HG03064 (cell line): ENCODE measurements around the gene DISP1.
"Not testable (repeated sequence)": the region's sequence is repeated elsewhere in the genome, so short reads cannot be mapped to it uniquely, and the experiment has no call there.

Experiments used
- ATAC-seq: cut with Tn5 transposase; IDR thresholded peaks from one replicate; pipeline ENCODE4 v1.9.1; 2021; ENCODE audit warnings: low read depth; ENCODE audit not compliant: unreplicated experiment

DISP1 gene

GRCh38 chr1:222794656-222795474 is 20.0 kb upstream of the DISP1 start:
- ATAC-seq: no peak

DNA sequence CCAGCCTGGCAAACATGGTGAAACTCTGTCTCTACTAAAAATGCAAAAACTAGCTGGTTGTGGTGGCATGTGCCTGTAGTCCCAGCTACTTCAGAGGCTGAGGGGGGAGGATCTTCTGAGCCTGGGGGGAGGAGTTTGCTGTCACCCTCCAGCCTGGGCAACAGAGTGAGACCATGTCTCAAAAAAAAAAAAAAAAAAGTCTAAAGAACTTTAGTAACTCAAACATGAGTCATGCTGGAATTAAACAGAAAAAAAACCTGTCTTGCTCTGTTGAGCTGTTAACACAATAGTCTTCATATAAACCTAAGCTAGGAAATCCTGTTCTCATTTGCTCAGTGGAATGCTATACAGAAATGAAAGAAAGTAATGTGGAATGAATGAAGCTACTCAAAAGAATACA is 16.7 kb upstream of the DISP1 start:
- ATAC-seq: no peak

- no peak for ATAC-seq
Observed at GRCh38 chr1:222798975-222799374, 15.9 kb upstream of the DISP1 start.

DNA sequence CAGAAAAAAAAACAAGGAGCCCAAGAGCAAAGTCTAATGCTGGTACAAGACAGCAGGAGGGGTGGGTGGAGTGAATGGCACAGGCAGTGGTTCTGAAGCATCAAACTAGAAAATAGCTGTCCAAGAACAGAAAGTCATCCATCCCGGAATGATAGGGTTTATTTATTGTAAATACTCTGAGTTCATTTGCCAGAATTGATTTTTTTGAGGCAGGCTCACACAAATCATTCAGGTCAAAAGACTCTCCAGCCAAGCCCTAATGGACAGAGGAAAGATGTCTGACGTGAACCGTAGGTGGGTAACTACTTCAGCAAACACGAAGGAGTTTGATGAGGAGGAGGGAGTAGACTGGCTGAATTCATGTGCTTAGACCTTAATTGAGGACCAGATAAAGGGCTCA is 13.8 kb upstream of the DISP1 start:
- no peak for ATAC-seq

- no peak for ATAC-seq
Observed at GRCh38 chr1:222811671-222812070, 3.2 kb upstream of the DISP1 start.

- ATAC-seq: no peak
Observed at GRCh38 chr1:222813866-222814535, 838 bp upstream of the DISP1 start.

GRCh38 chr1:222815440-222815765 is 564 bp downstream of the DISP1 start:
- no peak for ATAC-seq

- no peak for ATAC-seq
Observed at GRCh38 chr1:222817529-222817928, 2.7 kb downstream of the DISP1 start.

DNA sequence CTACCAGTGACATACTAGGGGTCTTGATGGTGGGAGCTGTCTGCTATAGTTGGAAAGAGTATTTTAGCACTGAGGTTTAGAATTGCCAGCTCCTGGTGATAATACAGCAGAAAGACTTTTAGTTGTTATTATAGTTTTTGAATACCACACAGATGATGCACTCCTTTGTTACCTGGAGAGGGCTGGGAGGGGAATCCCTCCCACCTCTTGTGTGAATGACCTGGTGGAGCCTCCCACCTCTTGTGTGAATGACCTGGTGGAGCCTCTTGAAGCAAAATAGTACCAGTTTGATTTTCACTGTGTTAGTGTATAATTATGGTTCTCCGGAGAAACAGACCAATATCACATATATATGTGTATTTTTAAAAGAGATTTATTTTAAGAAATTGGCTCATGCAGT is 3.3 kb downstream of the DISP1 start:
- ATAC-seq: no peak

- no peak for ATAC-seq
Observed at GRCh38 chr1:222820171-222820712, 5.4 kb downstream of the DISP1 start.

GRCh38 chr1:222821239-222821638 is 6.4 kb downstream of the DISP1 start:
- no peak for ATAC-seq

- ATAC-seq: no peak
Observed at GRCh38 chr1:222823695-222824094, 8.9 kb downstream of the DISP1 start.

- ATAC-seq: no peak
Observed at GRCh38 chr1:222824641-222825040, 9.8 kb downstream of the DISP1 start.

GRCh38 chr1:222828939-222829338 is 14.1 kb downstream of the DISP1 start:
- no peak for ATAC-seq

GRCh38 chr1:222829868-222830267 is 15.0 kb downstream of the DISP1 start:
- no peak for ATAC-seq

- no peak for ATAC-seq
Observed at GRCh38 chr1:222833356-222833876, 18.6 kb downstream of the DISP1 start.

DNA sequence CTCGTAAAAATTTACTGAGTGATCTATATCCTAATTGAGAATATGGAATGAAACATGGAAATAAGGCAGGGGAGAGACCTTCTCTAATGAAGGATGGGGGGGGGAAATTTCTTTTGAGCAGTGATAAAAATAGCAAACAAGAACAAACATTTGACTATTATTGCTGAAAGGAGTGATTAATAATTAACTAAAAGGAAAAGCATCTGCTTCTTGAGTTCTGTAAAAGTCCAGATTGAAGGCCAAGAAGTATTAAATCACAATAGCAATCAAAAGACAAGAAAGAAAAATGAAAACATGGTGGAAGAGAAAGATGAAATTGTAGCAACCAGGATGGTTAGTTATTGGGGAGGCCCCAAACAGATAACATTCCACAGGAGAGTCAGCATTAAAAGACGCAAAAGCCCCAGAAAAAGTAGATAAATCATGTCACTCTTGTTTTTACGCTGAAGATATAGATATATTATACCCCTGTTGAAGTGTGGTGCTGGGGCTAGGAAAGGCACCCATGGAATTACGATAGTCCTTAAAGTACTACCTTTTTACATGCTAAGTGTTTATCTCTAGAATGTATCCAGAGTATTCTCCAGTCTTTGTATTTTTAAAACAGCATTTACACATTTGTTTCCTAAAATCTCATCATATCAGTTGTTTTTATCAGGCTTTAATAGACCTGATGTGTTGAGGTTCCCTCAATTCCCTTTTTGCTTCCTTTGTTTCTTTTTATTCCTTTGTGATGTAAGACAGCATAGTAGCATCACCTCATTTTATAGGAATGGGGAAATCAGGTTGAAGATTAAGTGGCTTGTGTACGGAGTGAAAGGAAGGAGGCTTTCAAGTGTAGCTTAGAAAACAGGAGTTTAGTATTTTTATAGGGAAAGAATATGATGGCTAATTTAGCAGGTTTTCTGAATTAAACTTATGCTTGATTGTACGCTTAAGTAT is 28.9 kb downstream of the DISP1 start:
- ATAC-seq: no peak

GRCh38 chr1:222844411-222844779 is 29.6 kb downstream of the DISP1 start:
- ATAC-seq: no peak

GRCh38 chr1:222845763-222846162 is 30.9 kb downstream of the DISP1 start:
- ATAC-seq: no peak

GRCh38 chr1:222850550-222850949 is 35.7 kb downstream of the DISP1 start:
- not testable (repeated sequence) for ATAC-seq

- no peak for ATAC-seq
Observed at GRCh38 chr1:222852326-222852725, 37.5 kb downstream of the DISP1 start.
